ENCODE data around the gene NTSR1.

Gene NTSR1

GRCh38 chr20:62689861-62690260 is 18.8 kb upstream of the NTSR1 start:
- no peak for DNase-seq
- Histone ChIP-seq H3K36me3 (replicated peaks) (no peaks in the 10 kb centered on the region), H3K27me3 (replicated peaks) (peaks cover 12% of the 10 kb centered on the region), H3K4me3 (ENCODE audit: low read depth, low read length) (no peak overlapping the region), H3K27ac (no peak overlapping the region)
- TF ChIP-seq CTCF (IDR thresholded peaks at IDR 0.05; ENCODE audit: low read depth, low read length, missing control alignments), result no peak
- in situ Hi-C loops (cut with HindIII; ENCODE audit: low pct_ligation_motif_present, low sequenced_read_pairs), result no loop called here

- no peaks in the 10 kb centered on the region for H3K36me3 ChIP-seq (replicated peaks)
- no peak overlapping the region for H3K4me3 ChIP-seq (ENCODE audit: low read depth, low read length)
- TF ChIP-seq CTCF (IDR thresholded peaks at IDR 0.05; ENCODE audit: low read depth, low read length, missing control alignments), result no peak
- in situ Hi-C loops (cut with HindIII; ENCODE audit: low pct_ligation_motif_present, low sequenced_read_pairs), result no loop called here
- no peak overlapping the region for H3K27ac ChIP-seq
- no peak for DNase-seq
- H3K27me3 ChIP-seq (replicated peaks), result peaks cover 12% of the 10 kb centered on the region
These were observed 18.3 kb upstream of the NTSR1 start for GRCh38 chr20:62690261-62690820.

- H3K27ac ChIP-seq, result no peak overlapping the region
- no peak for TF ChIP-seq CTCF (IDR thresholded peaks at IDR 0.05; ENCODE audit: low read depth, low read length, missing control alignments)
- peaks cover 3% of the 10 kb centered on the region for H3K27me3 ChIP-seq (replicated peaks)
- H3K4me3 ChIP-seq (ENCODE audit: low read depth, low read length), result no peak overlapping the region
- DNase-seq, result no peak
- H3K36me3 ChIP-seq (replicated peaks), result no peaks in the 10 kb centered on the region
- in situ Hi-C loops (cut with HindIII; ENCODE audit: low pct_ligation_motif_present, low sequenced_read_pairs), result no loop called here
These were observed 17.1 kb upstream of the NTSR1 start for GRCh38 chr20:62691487-62691886.

- TF ChIP-seq CTCF (IDR thresholded peaks at IDR 0.05; ENCODE audit: low read depth, low read length, missing control alignments), result no peak
- DNase-seq, result no peak
- no peak overlapping the region for H3K4me3 ChIP-seq (ENCODE audit: low read depth, low read length)
- H3K27me3 ChIP-seq (replicated peaks), result peaks cover 3% of the 10 kb centered on the region
- no peak overlapping the region for H3K27ac ChIP-seq
- no peaks in the 10 kb centered on the region for H3K36me3 ChIP-seq (replicated peaks)
- in situ Hi-C loops (cut with HindIII; ENCODE audit: low pct_ligation_motif_present, low sequenced_read_pairs), result no loop called here
These were observed 16.5 kb upstream of the NTSR1 start for GRCh38 chr20:62692176-62692575.

DNA sequence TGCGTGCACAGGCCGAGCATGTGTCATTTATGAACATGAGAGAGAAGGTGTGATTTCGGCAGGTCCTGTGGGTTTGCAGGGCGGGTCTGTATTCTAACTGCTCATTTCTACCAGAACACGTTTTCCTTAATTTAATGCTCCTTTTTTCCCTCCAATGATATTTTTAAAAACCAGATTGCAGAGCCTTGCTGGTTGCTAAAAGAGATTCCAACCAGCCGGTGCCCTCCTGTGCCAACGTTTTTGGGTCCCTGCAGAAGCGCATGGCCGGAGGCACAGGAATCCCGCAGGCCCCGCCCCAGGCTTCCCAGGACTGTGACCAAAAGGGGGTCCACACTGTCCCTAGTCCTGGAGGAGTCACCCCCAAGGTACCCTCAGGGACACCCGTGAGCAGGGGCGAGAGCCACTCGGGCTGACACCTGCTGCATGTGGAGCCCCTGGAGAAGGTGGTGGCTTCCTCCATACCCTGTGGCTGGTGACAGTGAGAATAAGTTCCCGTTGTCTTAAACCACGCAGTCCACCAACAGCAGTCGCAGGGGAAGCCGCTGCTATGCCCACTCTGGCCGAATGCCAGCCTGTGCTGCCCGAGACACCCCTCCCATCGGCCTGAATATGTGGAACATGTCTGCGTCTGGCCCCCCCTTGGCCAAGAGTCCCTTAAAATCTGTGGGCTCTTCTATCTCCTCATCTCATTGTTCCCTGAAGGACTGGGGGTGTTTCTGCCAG is 15.7 kb upstream of the NTSR1 start:
- TF ChIP-seq CTCF (IDR thresholded peaks at IDR 0.05; ENCODE audit: low read depth, low read length, missing control alignments), result no peak
- H3K27me3 ChIP-seq (replicated peaks), result peaks cover 3% of the 10 kb centered on the region
- no peak for DNase-seq
- in situ Hi-C loops (cut with HindIII; ENCODE audit: low pct_ligation_motif_present, low sequenced_read_pairs), result no loop called here
- no peak overlapping the region for H3K27ac ChIP-seq
- H3K36me3 ChIP-seq (replicated peaks), result no peaks in the 10 kb centered on the region
- no peak overlapping the region for H3K4me3 ChIP-seq (ENCODE audit: low read depth, low read length)

- H3K27me3 ChIP-seq (replicated peaks), result peaks cover 3% of the 10 kb centered on the region
- no peak for TF ChIP-seq CTCF (IDR thresholded peaks at IDR 0.05; ENCODE audit: low read depth, low read length, missing control alignments)
These were observed 15.1 kb upstream of the NTSR1 start for GRCh38 chr20:62693524-62693922.

More at GRCh38 chr20:62693524-62693922, 15.1 kb upstream of the NTSR1 start:
- no peak for DNase-seq
- Histone ChIP-seq H3K36me3 (replicated peaks) (no peaks in the 10 kb centered on the region), H3K4me3 (ENCODE audit: low read depth, low read length) (no peak overlapping the region), H3K27ac (no peak overlapping the region)
- in situ Hi-C loops (cut with HindIII; ENCODE audit: low pct_ligation_motif_present, low sequenced_read_pairs), result no loop called here
